WTC11 (cell line): Measurements from ENCODE around the gene OOSP1. TPM values are rescaled to one million over a fixed set of nuclear protein-coding genes. Genes with fewer than 3 reads are reported as not detected.

Source experiments
- ATAC-seq: fragments of 200-7000 bp; cut with Tn5 transposase; 2 replicates; pipeline ENCODE4 v1.10.0; 2021; ENCODE audit warnings: mild to moderate bottlenecking, moderate library complexity
- CTCF ChIA-PET: fragments of 300-600 bp; sonication (Branson Sonifier 250); formaldehyde crosslinking; loops from one replicate; lab custom pipeline; 2021; ENCODE audit warnings: antibody characterized with exemption; lab: Charles Lee
- POLR2A ChIA-PET: fragments of 350-600 bp; sonication (Branson Sonifier 250); formaldehyde crosslinking; loops from one replicate; lab custom pipeline; 2021; ENCODE audit warnings: antibody characterized with exemption; lab: Charles Lee
- DNase-seq: peaks from one replicate; pipeline ENCODE4 v3.0.0; 2021; ENCODE audit warnings: low spot score
- H3K27ac Mint-ChIP-seq: 2 replicates; pipeline ENCODE4 v1.8.0; 2021; ENCODE audit warnings: mixed read lengths
- H3K27me3 Mint-ChIP-seq: 2 replicates; pipeline ENCODE4 v1.8.0; 2021; ENCODE audit warnings: low read depth, mild to moderate bottlenecking, moderate library complexity, mixed read lengths
- H3K36me3 Mint-ChIP-seq: 2 replicates; pipeline ENCODE4 v1.8.0; 2021; ENCODE audit warnings: mixed read lengths
- H3K4me1 Mint-ChIP-seq: 2 replicates; pipeline ENCODE4 v1.8.0; 2022; ENCODE audit warnings: mixed read lengths
- H3K4me3 Mint-ChIP-seq: 2 replicates; pipeline ENCODE4 v1.8.0; 2021; ENCODE audit warnings: mild to moderate bottlenecking, moderate library complexity, mixed read lengths
- H3K9me3 Mint-ChIP-seq: 2 replicates; pipeline ENCODE4 v1.8.0; 2021; ENCODE audit warnings: mixed read lengths
- AR ChIP-seq: fragments of 250-450 bp; sonication (Bioruptor Pico); IDR thresholded peaks from 2 replicates; pipeline ENCODE4 v1.9.0; 2021; ENCODE audit warnings: mild to moderate bottlenecking
- CBFB ChIP-seq: sonication (generic); formaldehyde crosslinking; IDR thresholded peaks from 2 replicates; pipeline ENCODE4 v1.8.1; 2022; ENCODE audit warnings: mild to moderate bottlenecking, low read depth, missing genetic modification reagents
- E2F1 ChIP-seq: sonication (generic); formaldehyde crosslinking; IDR thresholded peaks from 2 replicates; pipeline ENCODE4 v1.8.0; 2022; ENCODE audit warnings: mild to moderate bottlenecking, missing genetic modification reagents
- E2F5 ChIP-seq: sonication (generic); formaldehyde crosslinking; IDR thresholded peaks from 2 replicates; pipeline ENCODE4 v1.8.1; 2022; ENCODE audit warnings: mild to moderate bottlenecking, moderate library complexity, missing genetic modification reagents
- FOXJ3 ChIP-seq: sonication (generic); formaldehyde crosslinking; IDR thresholded peaks from 2 replicates; pipeline ENCODE4 v1.9.0; 2021; ENCODE audit warnings: missing genetic modification reagents, mild to moderate bottlenecking, borderline replicate concordance
- GTF2I ChIP-seq: fragments of 250-450 bp; sonication (Bioruptor Pico); conservative IDR thresholded peaks from 2 replicates; pipeline ENCODE4 v1.4.0; 2021; ENCODE audit warnings: mild to moderate bottlenecking
- IRF2 ChIP-seq: sonication (generic); formaldehyde crosslinking; IDR thresholded peaks from 2 replicates; pipeline ENCODE4 v1.8.0; 2022; ENCODE audit warnings: low read depth, missing genetic modification reagents, borderline replicate concordance
- MXD4 ChIP-seq: fragments of 250-450 bp; sonication (Bioruptor Pico); IDR thresholded peaks from 2 replicates; pipeline ENCODE4 v1.8.0; 2021; ENCODE audit warnings: mild to moderate bottlenecking, moderate library complexity, borderline replicate concordance
- NR2C2 ChIP-seq: sonication (generic); formaldehyde crosslinking; IDR thresholded peaks from 2 replicates; pipeline ENCODE4 v1.8.0; 2022; ENCODE audit warnings: mild to moderate bottlenecking, missing genetic modification reagents
- RORB ChIP-seq: fragments of 250-450 bp; sonication (Bioruptor Pico); IDR thresholded peaks from 2 replicates; pipeline ENCODE4 v1.9.0; 2021; ENCODE audit warnings: mild to moderate bottlenecking
- SMAD4 ChIP-seq: sonication (generic); formaldehyde crosslinking; IDR thresholded peaks from 2 replicates; pipeline ENCODE4 v1.8.0; 2022; ENCODE audit warnings: mild to moderate bottlenecking, missing genetic modification reagents
- SOX15 ChIP-seq: fragments of 250-450 bp; sonication (Bioruptor Pico); IDR thresholded peaks from 2 replicates; pipeline ENCODE4 v1.9.0; 2021; ENCODE audit warnings: mild to moderate bottlenecking
- SP1 ChIP-seq: sonication (generic); formaldehyde crosslinking; conservative IDR thresholded peaks from 2 replicates; pipeline ENCODE4 v1.8.1; 2022; ENCODE audit warnings: missing genetic modification reagents
- TEAD4 ChIP-seq: sonication (generic); formaldehyde crosslinking; IDR thresholded peaks from 2 replicates; pipeline ENCODE4 v1.8.0; 2022; ENCODE audit warnings: mild to moderate bottlenecking, missing genetic modification reagents
- ZMAT4 ChIP-seq: fragments of 250-450 bp; sonication (Bioruptor Pico); IDR thresholded peaks from 2 replicates; pipeline ENCODE4 v1.9.0; 2021; ENCODE audit warnings: mild to moderate bottlenecking
- ZNF138 ChIP-seq: sonication (generic); formaldehyde crosslinking; conservative IDR thresholded peaks from 2 replicates; pipeline ENCODE4 v1.8.1; 2022; ENCODE audit warnings: mild to moderate bottlenecking, moderate library complexity, missing genetic modification reagents
- ZNF263 ChIP-seq: sonication (generic); formaldehyde crosslinking; IDR thresholded peaks from 2 replicates; pipeline ENCODE4 v1.8.1; 2022; ENCODE audit warnings: low read depth, mild to moderate bottlenecking, moderate library complexity, missing genetic modification reagents
- ZNF317 ChIP-seq: sonication (generic); formaldehyde crosslinking; IDR thresholded peaks from 2 replicates; pipeline ENCODE4 v1.8.1; 2023; ENCODE audit warnings: low read depth, mild to moderate bottlenecking, moderate library complexity, missing genetic modification reagents, borderline replicate concordance
- ZNF671 ChIP-seq: fragments of 250-450 bp; sonication (Bioruptor Pico); IDR thresholded peaks from 2 replicates; pipeline ENCODE4 v1.8.0; 2021; ENCODE audit warnings: mild to moderate bottlenecking
- total RNA-seq: library from RNA; stranded (reverse); gene quantifications from 3 replicates; pipeline ENCODE4 v1.2.3, GENCODE V29; 2021
- TF ChIP-seq, protein P1 (sequence below): sonication (generic); formaldehyde crosslinking; IDR thresholded peaks from 2 replicates; pipeline ENCODE4 v1.8.1; 2023; ENCODE audit warnings: mild to moderate bottlenecking, missing genetic modification reagents, moderate library complexity
- TF ChIP-seq, protein P2 (sequence below): sonication (generic); formaldehyde crosslinking; conservative IDR thresholded peaks from 2 replicates; pipeline ENCODE4 v1.8.1; 2022; ENCODE audit warnings: mild to moderate bottlenecking, missing genetic modification reagents

The OOSP1 gene
- total RNA-seq, 1 experiment from 2014 or later, result not detected

GRCh38 chr11:59984368-59984767, 46.1 kb downstream of the OOSP1 start (continued):
- TF ChIP-seq, protein P1, sequence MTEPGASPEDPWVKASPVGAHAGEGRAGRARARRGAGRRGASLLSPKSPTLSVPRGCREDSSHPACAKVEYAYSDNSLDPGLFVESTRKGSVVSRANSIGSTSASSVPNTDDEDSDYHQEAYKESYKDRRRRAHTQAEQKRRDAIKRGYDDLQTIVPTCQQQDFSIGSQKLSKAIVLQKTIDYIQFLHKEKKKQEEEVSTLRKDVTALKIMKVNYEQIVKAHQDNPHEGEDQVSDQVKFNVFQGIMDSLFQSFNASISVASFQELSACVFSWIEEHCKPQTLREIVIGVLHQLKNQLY (CRISPR knock-in tag), result no peak
- TF ChIP-seq ZNF138 (no peak), NR2C2 (CRISPR knock-in tag) (no peak), GTF2I (no peak), SP1 (CRISPR knock-in tag) (no peak), IRF2 (CRISPR knock-in tag) (no peak), ZNF317 (CRISPR knock-in tag) (no peak), TEAD4 (CRISPR knock-in tag) (no peak)

DNA sequence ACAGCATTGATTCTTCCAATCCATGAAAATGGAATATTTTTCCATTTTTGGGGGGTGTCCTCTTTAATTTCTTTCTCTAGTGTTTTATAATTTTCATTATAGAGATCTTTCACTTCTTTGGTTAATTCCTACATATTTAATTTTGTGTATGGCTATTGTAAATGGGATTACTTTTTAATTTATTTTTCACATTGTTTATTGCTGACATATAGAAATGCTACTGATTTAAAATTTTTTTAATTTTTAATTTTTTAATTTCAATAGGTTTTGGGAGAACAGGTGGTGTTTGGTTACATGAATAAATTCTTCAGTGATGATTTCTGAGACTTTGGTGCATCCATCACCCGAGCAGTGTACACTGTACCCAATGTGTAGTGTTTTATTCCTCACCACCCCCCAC, 52.2 kb downstream of the OOSP1 start:
- peaks cover 41% of the 10 kb centered on the region for H3K9me3 Mint-ChIP-seq
- H3K4me1 Mint-ChIP-seq, result no peaks in the 10 kb centered on the region
- no peak for ATAC-seq
- H3K4me3 Mint-ChIP-seq, result no peak overlapping the region
- ChIA-PET CTCF (no interaction called here), POLR2A (no interaction called here)
- no peak for DNase-seq
- no peaks in the 10 kb centered on the region for H3K27me3 Mint-ChIP-seq
- H3K36me3 Mint-ChIP-seq, result peaks cover 15% of the 10 kb centered on the region; the same call in 1 of the 2 replicates
- TF ChIP-seq SOX15 (CRISPR knock-in tag), result no peak
- no peak for TF ChIP-seq RORB (CRISPR knock-in tag)
- no peak for TF ChIP-seq ZNF671
- TF ChIP-seq SMAD4 (CRISPR knock-in tag), result no peak
- TF ChIP-seq E2F5, result no peak
- no peak for TF ChIP-seq ZNF317 (CRISPR knock-in tag)
- no peak for TF ChIP-seq E2F1 (CRISPR knock-in tag)
- TF ChIP-seq AR, result no peak
- TF ChIP-seq MXD4, result no peak
- TF ChIP-seq ZNF263, result no peak
- no peak for TF ChIP-seq FOXJ3 (CRISPR knock-in tag)
- TF ChIP-seq, protein P2, sequence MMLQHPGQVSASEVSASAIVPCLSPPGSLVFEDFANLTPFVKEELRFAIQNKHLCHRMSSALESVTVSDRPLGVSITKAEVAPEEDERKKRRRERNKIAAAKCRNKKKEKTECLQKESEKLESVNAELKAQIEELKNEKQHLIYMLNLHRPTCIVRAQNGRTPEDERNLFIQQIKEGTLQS (CRISPR knock-in tag), result no peak
- TF ChIP-seq TEAD4 (CRISPR knock-in tag), result no peak
- no peak for TF ChIP-seq CBFB (CRISPR knock-in tag)
- TF ChIP-seq ZMAT4 (CRISPR knock-in tag), result no peak
- H3K27ac Mint-ChIP-seq, result no peak overlapping the region
